Measurements from ENCODE around the gene SLC25A19.

Gene SLC25A19

GRCh38 chr17:75289115-75289831 lies at the start of gene SLC25A19:
Gene SLC25A19 (minus strand): TSS chr17:75289433. CDS start chr17:75286764, 2,669 bp downstream.
- peak; percentile 93 for TF ChIP-seq POLR2AphosphoS5 (IDR thresholded peaks at IDR 0.05; ENCODE audit: borderline replicate concordance, low read depth, low read length)
- no peak for TF ChIP-seq FOXP2 (optimal IDR thresholded peaks at IDR 0.05; ENCODE audit: control extremely low read depth, extremely low read length, insufficient read depth)
- Histone ChIP-seq H3K36me3 (ENCODE audit: insufficient read depth, low read length) (no peaks in the 10 kb centered on the region; the same call in 1 of the 2 replicates), H3K4me3 (peak within 1 kb of the TSS; percentile 94), H3K9me3 (ENCODE audit: low read depth, low read length) (no peaks in the 10 kb centered on the region), H3K27ac (peak within 1 kb of the TSS; percentile 59; the same call in 1 of the 2 replicates), H3K9ac (ENCODE audit: insufficient read length) (peak within 1 kb of the TSS; percentile 89)
- DNase-seq (ENCODE audit: low read depth, low spot score), result peak; percentile 91

- DNase-seq (ENCODE audit: low read depth, low spot score), result peak; percentile 26
- no peak overlapping the region for H3K9ac ChIP-seq (ENCODE audit: insufficient read length)
- H3K36me3 ChIP-seq (ENCODE audit: insufficient read depth, low read length), result no peaks in the 10 kb centered on the region
- peak overlapping the region; percentile 80 for H3K27ac ChIP-seq
- H3K9me3 ChIP-seq (ENCODE audit: low read depth, low read length), result no peaks in the 10 kb centered on the region
- peak overlapping the region; percentile 29; the same call in 1 of the 2 replicates for H3K4me3 ChIP-seq
- TF ChIP-seq EZH2 (IDR thresholded peaks at IDR 0.05) (no peak), POLR2AphosphoS5 (IDR thresholded peaks at IDR 0.05; ENCODE audit: borderline replicate concordance, low read depth, low read length) (no peak), FOXP2 (optimal IDR thresholded peaks at IDR 0.05; ENCODE audit: control extremely low read depth, extremely low read length, insufficient read depth) (no peak)
Observed at GRCh38 chr17:75338335-75338734, 49.1 kb upstream of the SLC25A19 start.

GRCh38 chr17:75335315-75335714 lies 46.1 kb upstream of the SLC25A19 start:
- H3K9ac ChIP-seq (ENCODE audit: insufficient read length), result no peak overlapping the region
- DNase-seq (ENCODE audit: low read depth, low spot score), result no peak
- no peak overlapping the region for H3K27ac ChIP-seq
- TF ChIP-seq EZH2 (IDR thresholded peaks at IDR 0.05) (no peak), FOXP2 (optimal IDR thresholded peaks at IDR 0.05; ENCODE audit: control extremely low read depth, extremely low read length, insufficient read depth) (no peak), POLR2AphosphoS5 (IDR thresholded peaks at IDR 0.05; ENCODE audit: borderline replicate concordance, low read depth, low read length) (no peak)
- no peaks in the 10 kb centered on the region for H3K9me3 ChIP-seq (ENCODE audit: low read depth, low read length)
- H3K4me3 ChIP-seq, result no peak overlapping the region
- peaks cover 7% of the 10 kb centered on the region; the same call in 1 of the 2 replicates for H3K36me3 ChIP-seq (ENCODE audit: insufficient read depth, low read length)

- TF ChIP-seq FOXP2 (optimal IDR thresholded peaks at IDR 0.05; ENCODE audit: control extremely low read depth, extremely low read length, insufficient read depth), result no peak
- TF ChIP-seq POLR2AphosphoS5 (IDR thresholded peaks at IDR 0.05; ENCODE audit: borderline replicate concordance, low read depth, low read length), result no peak
- no peak for TF ChIP-seq EZH2 (IDR thresholded peaks at IDR 0.05)
- peaks cover 7% of the 10 kb centered on the region; the same call in 1 of the 2 replicates for H3K36me3 ChIP-seq (ENCODE audit: insufficient read depth, low read length)
Observed at GRCh38 chr17:75334723-75335122, 45.5 kb upstream of the SLC25A19 start.

GRCh38 chr17:75331671-75332070 lies 42.4 kb upstream of the SLC25A19 start:
- H3K27ac ChIP-seq, result no peak overlapping the region
- no peak for TF ChIP-seq FOXP2 (optimal IDR thresholded peaks at IDR 0.05; ENCODE audit: control extremely low read depth, extremely low read length, insufficient read depth)
- TF ChIP-seq EZH2 (IDR thresholded peaks at IDR 0.05), result no peak
- TF ChIP-seq POLR2AphosphoS5 (IDR thresholded peaks at IDR 0.05; ENCODE audit: borderline replicate concordance, low read depth, low read length), result no peak
- peaks cover 7% of the 10 kb centered on the region; the same call in 1 of the 2 replicates for H3K36me3 ChIP-seq (ENCODE audit: insufficient read depth, low read length)
- H3K9ac ChIP-seq (ENCODE audit: insufficient read length), result no peak overlapping the region
- no peak for DNase-seq (ENCODE audit: low read depth, low spot score)
- no peak overlapping the region for H3K4me3 ChIP-seq
- no peaks in the 10 kb centered on the region for H3K9me3 ChIP-seq (ENCODE audit: low read depth, low read length)

More at GRCh38 chr17:75334723-75335122, 45.5 kb upstream of the SLC25A19 start:
- no peak overlapping the region for H3K9ac ChIP-seq (ENCODE audit: insufficient read length)
- no peak overlapping the region for H3K4me3 ChIP-seq
- DNase-seq (ENCODE audit: low read depth, low spot score), result no peak
- H3K9me3 ChIP-seq (ENCODE audit: low read depth, low read length), result no peaks in the 10 kb centered on the region
- no peak overlapping the region for H3K27ac ChIP-seq

GRCh38 chr17:75327757-75328156 lies 38.5 kb upstream of the SLC25A19 start:
- Histone ChIP-seq H3K4me3 (no peak overlapping the region), H3K27ac (no peak overlapping the region), H3K9me3 (ENCODE audit: low read depth, low read length) (no peaks in the 10 kb centered on the region), H3K9ac (ENCODE audit: insufficient read length) (no peak overlapping the region), H3K36me3 (ENCODE audit: insufficient read depth, low read length) (peaks cover 7% of the 10 kb centered on the region; the same call in 1 of the 2 replicates)
- TF ChIP-seq EZH2 (IDR thresholded peaks at IDR 0.05) (no peak), FOXP2 (optimal IDR thresholded peaks at IDR 0.05; ENCODE audit: control extremely low read depth, extremely low read length, insufficient read depth) (no peak), POLR2AphosphoS5 (IDR thresholded peaks at IDR 0.05; ENCODE audit: borderline replicate concordance, low read depth, low read length) (no peak)
- no peak for DNase-seq (ENCODE audit: low read depth, low spot score)

GRCh38 chr17:75326226-75326848 lies 37.1 kb upstream of the SLC25A19 start:
- Histone ChIP-seq H3K4me3 (no peak overlapping the region), H3K9ac (ENCODE audit: insufficient read length) (no peak overlapping the region), H3K27ac (peak overlapping the region; percentile 28; the same call in 1 of the 2 replicates), H3K9me3 (ENCODE audit: low read depth, low read length) (no peaks in the 10 kb centered on the region), H3K36me3 (ENCODE audit: insufficient read depth, low read length) (peaks cover 14% of the 10 kb centered on the region)
- no peak for TF ChIP-seq EZH2 (IDR thresholded peaks at IDR 0.05)
- no peak for TF ChIP-seq FOXP2 (optimal IDR thresholded peaks at IDR 0.05; ENCODE audit: control extremely low read depth, extremely low read length, insufficient read depth)
- no peak for TF ChIP-seq POLR2AphosphoS5 (IDR thresholded peaks at IDR 0.05; ENCODE audit: borderline replicate concordance, low read depth, low read length)
- no peak for DNase-seq (ENCODE audit: low read depth, low spot score)

- H3K9ac ChIP-seq (ENCODE audit: insufficient read length), result no peak overlapping the region
- no peak overlapping the region for H3K4me3 ChIP-seq
- TF ChIP-seq POLR2AphosphoS5 (IDR thresholded peaks at IDR 0.05; ENCODE audit: borderline replicate concordance, low read depth, low read length) (no peak), EZH2 (IDR thresholded peaks at IDR 0.05) (no peak), FOXP2 (optimal IDR thresholded peaks at IDR 0.05; ENCODE audit: control extremely low read depth, extremely low read length, insufficient read depth) (no peak)
- H3K9me3 ChIP-seq (ENCODE audit: low read depth, low read length), result no peaks in the 10 kb centered on the region
- peaks cover 13% of the 10 kb centered on the region for H3K36me3 ChIP-seq (ENCODE audit: insufficient read depth, low read length)
- no peak overlapping the region; the same call in 1 of the 2 replicates for H3K27ac ChIP-seq
- no peak for DNase-seq (ENCODE audit: low read depth, low spot score)
Observed at GRCh38 chr17:75325827-75326225, 36.6 kb upstream of the SLC25A19 start.

Measured in SK-N-MC (cell line).